Measurements from ENCODE around the gene PCAT7. TPM values are rescaled to one million over a fixed set of nuclear protein-coding genes. Genes with fewer than 3 reads are reported as not detected.

PCAT7 gene
- under 1 TPM in 1 of 2 donors, not detected in 1; under 0.01 TPM for total RNA-seq

DNA sequence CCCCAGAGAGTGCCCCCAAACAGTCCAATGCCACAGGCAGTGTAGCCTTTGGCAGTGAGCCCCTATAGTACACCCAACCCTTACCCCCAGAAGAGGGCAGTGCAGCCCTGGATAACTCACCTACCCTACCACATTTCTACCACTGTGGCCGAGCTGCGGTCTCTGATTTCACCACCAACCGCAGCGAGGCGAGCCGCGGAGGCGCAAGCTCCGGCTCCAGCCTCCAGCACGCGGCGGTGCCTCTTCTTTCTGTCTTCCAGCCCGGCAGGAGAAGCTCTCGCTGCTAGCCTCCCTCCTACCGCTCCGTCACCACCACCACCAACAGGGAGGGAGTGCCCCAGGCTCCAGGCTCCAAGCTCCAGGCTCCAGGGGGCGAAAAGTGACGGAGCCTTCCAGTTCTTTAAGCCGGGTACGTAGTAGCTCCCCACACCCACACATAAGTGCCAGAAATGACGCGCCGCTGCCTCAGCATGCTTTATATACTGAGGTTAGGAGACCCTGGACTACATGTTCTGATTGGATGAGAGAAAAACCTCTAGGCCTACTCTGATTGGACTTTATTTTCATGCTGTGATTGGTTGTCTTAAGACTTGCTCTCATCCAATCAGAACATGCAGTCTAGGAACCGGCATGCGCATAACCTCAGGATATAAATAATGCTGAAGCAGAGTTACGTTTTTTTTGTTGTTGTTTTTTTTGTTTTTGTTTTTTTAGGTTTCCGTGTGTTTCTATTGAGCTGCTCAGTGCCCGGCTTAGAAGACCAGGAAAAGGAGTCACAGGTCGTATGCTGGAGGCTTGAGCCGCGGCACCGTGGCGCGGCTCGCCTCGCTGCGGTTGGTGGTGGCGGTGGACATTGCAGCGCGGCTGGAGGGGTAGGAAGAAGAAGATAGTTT, at the start of gene PCAT7:
Gene PCAT7, plus strand, starts transcription at position 645 of the 893 bp plus-strand sequence.

DNA sequence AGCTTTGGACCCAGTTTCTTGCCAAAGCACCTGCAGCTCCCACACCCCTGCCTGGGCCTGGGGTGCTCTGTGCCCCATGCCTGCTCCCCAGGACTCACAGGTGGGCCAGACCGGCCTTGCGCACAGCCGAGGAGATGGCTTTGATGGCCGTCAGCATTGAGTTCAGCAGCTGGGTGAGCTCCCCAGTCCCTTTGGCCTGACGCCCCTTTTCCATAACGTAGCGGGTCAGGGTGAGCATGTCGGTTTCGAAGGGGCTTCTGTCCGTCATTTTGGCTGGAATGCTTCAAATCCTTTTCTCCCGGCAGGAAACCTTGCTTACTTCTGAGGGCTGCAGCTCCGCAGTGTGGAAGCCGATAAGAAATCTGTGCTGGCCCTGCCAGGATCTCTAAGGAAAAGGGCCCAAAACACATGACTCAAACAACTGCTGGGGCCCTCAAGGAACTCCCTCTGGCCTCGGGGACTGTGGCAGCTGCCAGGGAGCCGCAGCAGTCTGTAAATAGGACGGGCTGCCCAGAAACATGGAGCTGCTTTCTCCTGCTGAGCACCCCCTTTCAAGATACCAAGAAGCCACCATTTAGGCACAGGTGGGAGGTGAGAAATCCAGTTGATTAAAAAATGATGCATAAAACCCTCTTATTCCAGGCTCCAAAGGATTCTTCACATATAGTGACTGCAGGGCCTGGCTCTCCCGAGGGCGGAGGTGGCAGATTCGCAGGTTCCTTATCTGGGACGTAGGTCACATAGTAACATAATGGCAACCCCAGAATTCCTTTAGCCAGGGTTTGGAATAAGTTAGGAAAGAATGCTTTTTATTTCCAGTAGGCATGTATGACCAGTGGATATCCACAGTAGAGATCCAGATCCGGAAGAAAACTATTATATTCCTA, 38.8 kb downstream of the PCAT7 start, which contains the start of gene FBP2:
Gene FBP2, minus strand, starts transcription at position 366 of the 887 bp plus-strand sequence. Its CDS starts 98 bp downstream, at position 268.

Small RNA genes within 50 kb of the gene (small RNA-seq; reads per million reads assigned to genes)
- 0 to 0.04 reads per million in 2 donors for gene RNU6-669P

Other genes with a start within 250 kb of the PCAT7 start
- not detected for gene NUTM2F, start 226.4 kb upstream of the PCAT7 start, total RNA-seq
- gene FBP2, start 38.7 kb downstream of the PCAT7 start, total RNA-seq = not detected
- gene FBP1, start 84.4 kb downstream of the PCAT7 start, total RNA-seq = under 1 TPM in 1 of 2 donors, not detected in 1; under 0.01 TPM
- 10 to 100 TPM; 21.3 to 43.6 TPM for gene AOPEP, start 171.6 kb downstream of the PCAT7 start, total RNA-seq

Measured in melanocyte of skin (primary cell).